HepG2 (cell line): Measurements from ENCODE around the gene TPGS1. TPM values are rescaled to one million over a fixed set of nuclear protein-coding genes. Genes with fewer than 3 reads are reported as not detected.

Experiments
- ATM ChIP-seq: fragments of 450-650 bp; IDR thresholded peaks from 2 replicates; pipeline ENCODE4 v1.7.1; 2017; ENCODE audit warnings: mild to moderate bottlenecking, borderline replicate concordance
- CCAR2 ChIP-seq: fragments of 200-400 bp; formaldehyde crosslinking; optimal IDR thresholded peaks from 2 replicates; pipeline ENCODE3; 2018; ENCODE audit warnings: low read depth, mild to moderate bottlenecking, low read length, moderate library complexity
- CENPT ChIP-seq: sonication (generic); formaldehyde crosslinking; IDR thresholded peaks from 2 replicates; pipeline ENCODE4 v1.8.0; 2022; ENCODE audit warnings: low read depth, mild to moderate bottlenecking, moderate library complexity, missing genetic modification reagents
- ESRRA ChIP-seq: sonication (generic); formaldehyde crosslinking; IDR thresholded peaks from 2 replicates; pipeline ENCODE4 v1.5.1; 2020; ENCODE audit warnings: mild to moderate bottlenecking, low read depth, missing genetic modification reagents
- HBP1 ChIP-seq: IDR thresholded peaks from 2 replicates; pipeline ENCODE4 v1.6.1; 2016; ENCODE audit warnings: low read depth, control low read depth
- HINFP ChIP-seq: sonication (generic); formaldehyde crosslinking; IDR thresholded peaks from 2 replicates; pipeline ENCODE4 v1.4.0; 2020; ENCODE audit warnings: low read depth, mild to moderate bottlenecking, missing genetic modification reagents
- HNRNPH1 ChIP-seq: fragments of 200-400 bp; formaldehyde crosslinking; optimal IDR thresholded peaks from 2 replicates; pipeline ENCODE3; 2017; ENCODE audit warnings: mild to moderate bottlenecking, low read depth, low read length
- IKZF5 ChIP-seq: IDR thresholded peaks from 2 replicates; pipeline ENCODE4 v1.6.1; 2018; ENCODE audit warnings: missing genetic modification reagents, mild to moderate bottlenecking, missing compliant biosample characterization
- NCOR1 ChIP-seq: fragments of 200-600 bp; sonication (generic); IDR thresholded peaks from 2 replicates; pipeline ENCODE4 v1.7.0; 2017; ENCODE audit warnings: antibody characterized with exemption, low read length, borderline replicate concordance
- PRDM4 ChIP-seq: sonication (generic); formaldehyde crosslinking; IDR thresholded peaks from 2 replicates; pipeline ENCODE4 v1.9.0; 2021; ENCODE audit warnings: missing genetic modification reagents, borderline replicate concordance
- SKI ChIP-seq: fragments of 450-650 bp; IDR thresholded peaks from one replicate; pipeline ENCODE4 v1.6.1; 2018; ENCODE audit warnings: mild to moderate bottlenecking; ENCODE audit not compliant: partially characterized antibody
- ZNF574 ChIP-seq: sonication (generic); formaldehyde crosslinking; IDR thresholded peaks from 2 replicates; pipeline ENCODE4 v1.4.0; 2020; ENCODE audit warnings: missing genetic modification reagents
- ZNF674 ChIP-seq: sonication (generic); formaldehyde crosslinking; IDR thresholded peaks from 2 replicates; pipeline ENCODE4 v1.5.0; 2020; ENCODE audit warnings: low read depth, mild to moderate bottlenecking, missing genetic modification reagents
- ZNF740 ChIP-seq: sonication (generic); formaldehyde crosslinking; IDR thresholded peaks from 2 replicates; pipeline ENCODE4 v1.4.0; 2020; ENCODE audit warnings: missing genetic modification reagents
- ZNF770 ChIP-seq: sonication (generic); formaldehyde crosslinking; IDR thresholded peaks from 2 replicates; pipeline ENCODE4 v1.5.0; 2020; ENCODE audit warnings: mild to moderate bottlenecking, missing genetic modification reagents
- polyA plus RNA-seq, 8 experiments: library from polyadenylated mRNA; depleted of rRNA in 3 of 8; stranded (reverse) in 7 of 8; unstranded in 1 of 8; fragments of >200 nt; fragmentation: Illumina TruSeq in 4 of 8; extraction: Trizol in 4 of 8; gene quantifications; 2 replicates each; pipeline versions ENCODE4 v1.2.1 to v1.2.3, GENCODE V29; 2011 to 2016; ENCODE audit warnings: low read depth in 4 of 8, missing spikeins in 1 of 8, mixed read lengths in 1 of 8; ENCODE audit not compliant: insufficient read depth in 1 of 8
- total RNA-seq, 5 experiments: library from RNA; depleted of rRNA; stranded (reverse); fragments of >200 nt; fragmentation: Illumina TruSeq; extraction: Trizol; gene quantifications; 2 replicates each; pipeline ENCODE4 v1.2.3, GENCODE V29; 2016; ENCODE audit warnings: low read depth in 1 of 5

TPGS1 gene
- total and polyA plus RNA-seq, 2 of the 13 experiments (the other 11 are each of a cell fraction or from before 2014, with no cell fraction given): 1.1 to 6.2 TPM

GRCh38 chr19:491146-491741 lies 16.1 kb upstream of the TPGS1 start (continued):
- peak; percentile 65 for TF ChIP-seq ZNF574 (CRISPR knock-in tag)
- no peak for TF ChIP-seq CCAR2
- TF ChIP-seq CENPT (CRISPR knock-in tag): no peak
- no peak for TF ChIP-seq ZNF740
- TF ChIP-seq ESRRA (CRISPR knock-in tag): no peak
- no peak for TF ChIP-seq HBP1 (CRISPR knock-in tag)
- TF ChIP-seq PRDM4 (CRISPR knock-in tag): no peak
- TF ChIP-seq HINFP: no peak
- TF ChIP-seq ATM: no peak
- no peak for TF ChIP-seq NCOR1
- TF ChIP-seq IKZF5 (CRISPR knock-in tag): no peak; the same call in 1 of the 2 replicates
- TF ChIP-seq HNRNPH1: no peak
- TF ChIP-seq ZNF770 (CRISPR knock-in tag): peak; percentile 54; the same call in 1 of the 2 replicates
- no peak for TF ChIP-seq ZNF674 (CRISPR knock-in tag)
- TF ChIP-seq SKI: no peak
